GM21381 (cell line): ENCODE data around the gene SLC25A11.
"Not testable (repeated sequence)": the region's sequence is repeated elsewhere in the genome, so short reads cannot be mapped to it uniquely, and the experiment has no call there.

Experiments
- ATAC-seq: cut with Tn5 transposase; IDR thresholded peaks from one replicate; pipeline ENCODE4 v1.9.1; 2021; ENCODE audit warnings: mild to moderate bottlenecking, moderate library complexity; ENCODE audit not compliant: unreplicated experiment

SLC25A11 gene

GRCh38 chr17:4921320-4921719 is 18.5 kb downstream of the SLC25A11 start:
- ATAC-seq = no peak

- no peak for ATAC-seq
These were observed 19.3 kb downstream of the SLC25A11 start for GRCh38 chr17:4920351-4921048.

- ATAC-seq = no peak
These were observed 20.3 kb downstream of the SLC25A11 start for GRCh38 chr17:4919511-4920047.

- ATAC-seq = not testable (repeated sequence)
These were observed 25.3 kb downstream of the SLC25A11 start for GRCh38 chr17:4914551-4914950.

GRCh38 chr17:4913994-4914393 is 25.9 kb downstream of the SLC25A11 start:
- no peak for ATAC-seq

GRCh38 chr17:4908711-4909496 is 30.9 kb downstream of the SLC25A11 start:
- ATAC-seq = no peak

GRCh38 chr17:4908301-4908700 is 31.5 kb downstream of the SLC25A11 start:
- no peak for ATAC-seq

GRCh38 chr17:4906642-4907041 is 33.2 kb downstream of the SLC25A11 start:
- ATAC-seq = not testable (repeated sequence)

GRCh38 chr17:4903051-4903818 is 36.6 kb downstream of the SLC25A11 start, which contains the start of gene CHRNE:
CHRNE (minus strand) TSS chr17:4903098; CDS start chr17:4903063, 35 bp downstream.
- peak; percentile 37 for ATAC-seq

GRCh38 chr17:4902540-4902939 is 37.3 kb downstream of the SLC25A11 start:
- ATAC-seq = no peak

- ATAC-seq = no peak
These were observed 38.0 kb downstream of the SLC25A11 start for GRCh38 chr17:4901648-4902344.

GRCh38 chr17:4901108-4901647 is 38.7 kb downstream of the SLC25A11 start:
- no peak for ATAC-seq

GRCh38 chr17:4900231-4901107 is 39.4 kb downstream of the SLC25A11 start:
- ATAC-seq = no peak

- ATAC-seq = no peak
These were observed 40.3 kb downstream of the SLC25A11 start, which contains the start of gene C17orf107 for GRCh38 chr17:4899341-4900230. C17orf107 (plus strand) TSS chr17:4899536; CDS start chr17:4899763, 227 bp downstream.

GRCh38 chr17:4898927-4899326 is 40.9 kb downstream of the SLC25A11 start:
- ATAC-seq = no peak

- ATAC-seq = no peak
These were observed 41.5 kb downstream of the SLC25A11 start for GRCh38 chr17:4898351-4898750.

GRCh38 chr17:4897785-4898184 is 42.1 kb downstream of the SLC25A11 start:
- ATAC-seq = no peak

GRCh38 chr17:4897198-4897687 is 42.6 kb downstream of the SLC25A11 start:
- no peak for ATAC-seq
